CD1c-positive myeloid dendritic cell (primary cell): Measurements from ENCODE around the gene PRR16.

Experiments
- DNase-seq: peaks from one replicate; pipeline ENCODE4 v3.0.0-alpha.2; 2016; ENCODE audit errors: extremely low spot score

The PRR16 gene

DNA sequence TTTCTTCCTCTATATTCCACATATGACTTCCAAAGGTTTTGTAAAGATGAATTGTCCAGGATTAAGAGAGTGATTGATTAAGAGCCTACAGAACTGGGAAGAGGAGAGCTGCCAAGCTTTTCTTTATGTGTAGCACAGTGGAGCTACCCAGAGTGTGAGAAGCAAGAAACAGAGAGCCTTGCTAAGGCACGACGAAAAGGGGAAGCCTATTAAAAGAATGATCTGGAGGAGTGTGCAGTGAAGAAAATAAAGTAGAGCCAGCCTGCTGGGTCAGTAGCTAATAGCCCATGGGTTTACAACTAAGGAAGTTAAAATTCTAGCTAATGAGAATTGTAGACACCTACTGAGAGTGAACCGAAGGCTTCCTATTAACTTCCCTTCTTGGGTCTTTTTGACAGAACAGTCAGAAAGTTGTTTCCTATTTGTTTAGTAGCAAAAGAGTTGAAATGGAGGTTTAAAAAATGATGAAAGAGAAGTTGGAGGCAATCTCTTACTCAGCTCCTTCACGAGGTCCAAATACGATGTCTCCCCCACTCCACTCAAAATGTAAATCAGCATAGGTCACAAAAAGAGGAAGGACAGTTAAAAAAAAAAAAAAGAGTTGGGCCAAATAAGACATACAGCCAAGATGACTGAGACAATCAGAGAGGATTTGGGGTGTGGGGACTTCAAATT lies 957 bp upstream of the PRR16 start:
- DNase-seq, result peak; percentile 64

DNA sequence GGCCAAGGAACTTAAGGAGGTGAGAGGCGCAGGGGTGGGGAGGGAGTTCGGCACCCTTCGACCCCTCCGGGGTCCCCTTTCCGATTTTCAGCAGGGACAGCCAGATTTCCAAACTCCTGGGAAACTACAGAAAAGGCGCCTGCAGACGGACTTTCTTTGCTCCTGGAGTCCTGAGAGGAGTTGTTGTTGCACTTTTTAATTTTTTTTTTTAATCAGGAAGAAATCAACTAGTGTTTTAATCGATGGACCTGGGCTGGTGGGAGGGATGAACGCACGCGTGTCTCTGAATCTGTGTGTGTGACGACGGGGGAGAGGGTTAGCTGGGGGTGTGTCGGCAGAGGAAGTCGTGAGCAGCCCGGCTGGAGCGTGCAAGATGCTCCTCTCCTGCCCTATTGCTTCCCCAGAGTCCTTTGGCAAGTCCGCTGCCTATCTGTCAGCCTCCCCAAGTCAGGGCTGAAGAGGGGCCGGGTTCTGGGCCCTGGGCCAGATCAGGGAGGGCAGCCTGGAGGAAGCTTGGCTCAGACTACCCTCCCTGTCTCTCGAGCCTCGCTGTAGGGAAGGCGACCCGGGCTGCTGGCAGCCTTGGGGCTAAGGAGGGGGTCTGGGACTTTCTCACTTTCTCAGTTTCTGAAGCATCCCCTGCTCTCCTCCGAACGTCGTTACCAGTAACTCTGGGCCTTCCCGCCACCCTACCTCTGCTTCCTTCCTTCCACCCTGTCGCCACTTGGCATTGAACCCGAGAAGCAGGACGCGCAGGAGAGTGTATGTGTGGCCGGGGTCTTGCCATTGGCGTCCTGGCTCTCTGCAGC lies 731 bp downstream of the PRR16 start:
- peak; percentile 48 for DNase-seq

DNA sequence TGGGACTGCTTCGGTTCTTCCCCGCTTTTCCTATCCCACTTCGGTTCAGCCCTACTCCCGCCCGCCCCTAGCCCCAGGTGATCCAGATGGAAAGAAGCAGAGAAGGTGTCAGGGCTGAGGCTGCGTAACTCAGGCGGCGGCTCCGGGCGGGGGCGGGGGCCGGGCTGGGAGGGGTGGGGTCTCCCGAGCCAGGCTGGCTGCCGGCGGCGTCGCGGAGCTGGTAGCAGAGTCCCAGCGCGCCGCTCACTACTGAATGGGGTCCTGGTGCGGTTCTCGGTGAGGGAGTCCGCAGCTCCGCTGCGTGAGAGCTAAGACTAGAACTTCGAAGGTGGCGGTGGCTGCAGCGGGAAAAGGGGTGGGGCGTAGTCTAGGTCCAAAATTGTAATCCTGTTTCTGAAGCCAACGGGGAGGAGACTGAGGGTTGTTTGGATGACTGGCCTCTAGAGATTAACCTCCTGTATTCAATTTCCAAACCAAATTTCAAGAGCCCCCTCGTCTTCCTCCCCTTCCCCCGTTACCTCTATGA lies 1.4 kb downstream of the PRR16 start:
- no peak for DNase-seq

DNA sequence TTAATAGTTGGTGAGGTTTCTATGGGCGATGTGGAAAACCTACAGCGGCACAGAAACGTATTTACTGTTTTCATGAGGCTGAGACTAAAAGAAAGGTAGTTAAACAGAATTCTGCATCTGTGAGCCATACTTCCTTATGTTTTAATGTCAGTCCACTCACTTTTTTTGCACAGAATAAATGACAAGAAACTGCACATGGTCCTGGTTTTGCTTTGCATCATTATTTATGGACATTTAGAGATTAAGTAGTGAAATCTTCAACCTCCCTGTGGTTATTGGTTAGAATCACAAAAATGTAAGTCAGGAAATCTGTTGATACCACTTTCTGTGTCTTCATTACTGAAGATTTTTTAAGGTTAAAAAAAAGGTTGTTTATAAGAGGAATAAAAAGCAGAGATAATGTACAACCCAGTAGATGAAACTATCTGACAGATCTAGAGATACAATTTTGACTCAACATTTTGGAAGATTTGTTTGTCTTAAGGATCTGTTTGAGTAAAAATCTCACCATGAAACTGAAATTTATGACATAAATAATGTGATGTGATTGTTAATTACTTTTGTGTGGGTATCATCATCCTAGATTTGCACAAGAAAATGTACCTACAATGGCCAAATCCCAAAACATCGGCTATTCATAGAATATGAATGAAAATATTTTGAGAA lies 2.4 kb downstream of the PRR16 start:
- no peak for DNase-seq

DNA sequence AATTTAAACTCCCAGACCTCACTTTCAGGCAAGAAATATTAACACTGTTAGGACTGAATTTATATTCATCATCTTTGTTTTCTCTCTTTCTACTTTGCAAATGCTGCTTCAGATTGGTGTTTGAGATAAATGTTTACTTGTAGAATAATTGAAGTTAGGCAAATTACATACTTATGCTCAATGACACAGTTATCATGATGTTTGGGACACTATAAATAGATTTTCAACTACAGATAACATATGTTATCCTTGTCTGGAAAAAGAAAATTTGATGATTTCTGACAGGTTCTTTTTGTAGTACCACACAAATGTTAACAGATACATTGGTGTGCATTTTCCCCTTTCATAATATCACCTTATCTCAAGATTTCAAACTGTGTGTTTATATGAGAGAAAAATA lies 7.9 kb downstream of the PRR16 start:
- DNase-seq, result no peak

DNA sequence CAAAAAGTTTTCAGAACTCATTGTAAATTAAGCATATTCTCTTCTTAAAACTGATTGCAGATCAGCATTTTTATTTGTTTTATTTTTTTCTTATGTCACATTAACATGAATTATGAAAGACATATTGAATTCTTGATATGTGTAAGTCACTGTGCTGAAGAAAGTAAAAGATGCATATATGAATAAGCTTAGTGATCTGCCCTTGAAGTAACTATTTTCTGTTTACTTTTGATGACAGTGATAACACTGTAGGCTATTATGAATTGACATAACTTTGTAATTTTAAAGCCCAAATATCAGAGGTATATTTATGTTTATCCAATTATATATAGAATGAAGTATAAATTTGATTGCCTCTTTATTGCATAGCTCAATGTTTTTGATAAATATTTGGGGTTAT lies 8.8 kb downstream of the PRR16 start:
- DNase-seq, result no peak

DNA sequence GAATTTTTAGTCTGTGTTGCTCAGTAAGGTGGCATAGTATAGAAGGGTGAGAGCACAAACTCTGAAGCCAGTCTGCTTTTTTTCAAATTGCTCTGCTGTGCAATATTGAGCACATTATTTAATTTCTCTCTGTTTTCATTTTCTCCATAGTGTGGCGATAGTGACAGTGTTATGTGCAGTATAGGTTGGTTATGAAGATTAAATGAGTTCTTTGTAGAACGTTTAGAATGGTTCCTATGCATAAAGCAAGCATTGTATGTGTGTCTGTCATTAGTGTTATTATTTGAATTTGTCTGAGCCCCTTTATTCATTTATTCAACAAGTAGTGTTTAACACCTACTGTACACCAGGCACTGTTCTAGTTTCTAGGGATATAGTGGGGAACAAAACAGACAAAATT lies 9.2 kb downstream of the PRR16 start:
- DNase-seq, result no peak

DNA sequence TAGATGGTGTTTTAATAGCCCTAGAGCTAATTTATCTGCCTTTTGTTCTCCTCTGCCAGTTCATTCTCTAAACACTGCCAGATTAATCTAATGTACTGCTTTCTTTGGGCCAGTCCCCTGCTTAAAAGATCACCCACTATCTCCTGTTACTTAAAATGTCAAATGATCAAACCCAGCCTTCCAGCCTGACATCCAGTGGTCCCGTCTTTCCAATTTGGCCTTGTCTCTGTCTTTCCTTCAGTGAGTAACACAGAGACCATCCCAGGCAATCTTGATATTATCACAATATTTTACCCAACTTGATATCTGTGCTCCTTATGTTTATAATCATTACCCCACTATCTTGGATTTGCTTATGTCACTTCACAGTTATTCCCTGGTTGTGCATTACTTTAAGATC lies 12.0 kb downstream of the PRR16 start:
- no peak for DNase-seq

DNA sequence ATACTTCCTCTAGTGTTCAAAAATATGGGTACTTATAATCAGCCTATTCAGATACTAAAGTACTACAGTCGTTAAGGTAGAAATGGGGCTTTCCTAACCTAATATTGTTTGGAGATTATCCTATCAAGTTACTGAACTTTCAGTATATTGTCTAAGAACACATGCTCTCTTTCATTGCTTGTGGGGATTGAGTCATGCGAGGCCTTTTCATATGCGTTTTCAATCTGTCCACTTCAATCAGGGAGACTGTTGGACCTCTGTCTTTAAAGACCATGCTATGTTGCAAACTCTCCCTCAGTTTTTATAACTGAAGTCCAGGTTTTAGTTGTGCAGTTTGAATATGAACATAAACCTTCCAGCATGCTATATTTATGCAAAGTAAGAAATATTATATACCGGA lies 15.0 kb downstream of the PRR16 start:
- DNase-seq, result no peak

DNA sequence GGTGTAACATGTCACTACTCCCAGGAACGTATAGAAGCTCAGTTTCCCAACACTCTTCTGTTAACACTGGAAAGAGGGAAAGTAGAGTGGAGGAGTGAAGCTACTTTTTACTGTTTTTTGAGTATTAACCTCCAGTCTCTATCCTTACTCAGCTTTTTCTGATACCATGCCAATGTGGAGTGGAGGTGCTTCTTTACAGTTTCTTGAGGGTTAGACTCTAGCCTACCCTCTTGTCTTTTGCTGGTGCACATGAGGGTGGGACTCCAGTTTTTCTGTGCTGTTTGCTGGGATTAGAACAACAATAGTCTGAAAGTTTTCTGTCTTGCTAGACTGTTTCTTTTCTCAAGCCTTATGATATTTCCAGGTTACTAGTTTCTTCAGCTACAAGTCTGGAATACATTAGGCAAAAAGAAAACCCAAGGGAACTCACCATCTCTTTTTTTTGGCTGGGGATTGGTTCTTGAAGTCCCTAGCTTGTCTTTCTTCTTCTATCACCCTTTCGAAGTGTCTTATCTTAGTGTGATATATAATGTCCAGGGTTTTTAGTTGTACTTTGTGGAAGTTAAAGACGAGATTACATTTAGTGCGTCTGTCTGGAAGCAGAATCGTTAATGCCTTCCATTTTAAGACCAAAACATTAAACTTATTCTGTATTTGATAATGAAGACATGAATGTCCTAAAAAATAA lies 35.9 kb downstream of the PRR16 start:
- no peak for DNase-seq

DNA sequence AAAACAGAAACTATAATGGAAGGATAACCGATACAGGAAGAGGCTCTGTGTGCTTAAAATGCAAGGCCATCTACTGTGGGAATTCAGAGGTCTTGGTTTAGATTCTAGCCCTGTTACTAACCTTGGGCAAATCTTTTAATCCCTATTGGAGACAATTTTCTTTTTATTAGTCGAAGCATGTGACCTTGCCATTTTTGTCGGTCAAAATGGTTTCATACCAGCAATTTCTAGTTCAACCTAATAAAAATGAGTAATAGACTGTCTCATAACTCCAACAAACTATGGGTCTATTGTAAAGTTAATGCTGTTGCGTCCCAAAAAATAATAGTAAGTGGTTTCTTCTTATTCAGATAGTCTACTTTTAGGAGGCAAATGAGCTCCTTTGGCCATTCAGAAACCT lies 38.4 kb downstream of the PRR16 start:
- no peak for DNase-seq

DNA sequence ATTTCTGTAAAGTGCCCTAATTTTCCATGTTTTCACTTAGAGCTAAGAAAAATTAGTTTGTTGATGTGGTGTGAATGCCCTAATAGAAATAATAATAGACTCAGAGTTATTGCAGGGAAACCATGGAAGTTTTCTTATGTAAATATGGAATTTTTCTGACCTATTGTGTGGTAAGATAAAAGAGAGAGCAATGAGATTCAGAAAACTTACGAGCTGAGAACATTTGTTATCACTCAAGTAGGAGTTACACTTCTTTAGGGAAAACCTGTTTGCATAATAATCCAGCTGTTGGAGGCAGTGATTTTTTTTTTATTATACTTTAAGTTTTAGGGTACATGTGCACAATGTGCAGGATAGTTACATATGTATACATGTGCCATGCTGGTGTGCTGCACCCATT lies 39.2 kb downstream of the PRR16 start:
- no peak for DNase-seq

DNA sequence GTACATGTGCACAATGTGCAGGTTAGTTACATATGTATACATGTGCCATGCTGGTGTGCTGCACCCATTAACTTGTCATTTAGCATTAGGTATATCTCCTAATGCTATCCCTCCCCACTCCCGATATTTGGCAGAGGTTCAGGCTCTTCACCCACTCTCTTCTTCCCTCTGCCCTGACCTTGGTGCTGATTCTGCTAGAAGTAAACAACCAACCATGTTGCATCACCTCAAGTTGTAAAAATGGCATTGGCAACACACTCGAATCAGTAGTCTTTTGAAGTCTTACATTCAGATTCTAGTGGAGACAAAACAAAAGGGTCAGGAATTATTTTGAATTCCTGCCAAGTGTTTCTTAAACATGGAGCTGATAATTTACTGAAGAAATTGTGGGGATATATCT lies 40.0 kb downstream of the PRR16 start:
- DNase-seq, result no peak

DNA sequence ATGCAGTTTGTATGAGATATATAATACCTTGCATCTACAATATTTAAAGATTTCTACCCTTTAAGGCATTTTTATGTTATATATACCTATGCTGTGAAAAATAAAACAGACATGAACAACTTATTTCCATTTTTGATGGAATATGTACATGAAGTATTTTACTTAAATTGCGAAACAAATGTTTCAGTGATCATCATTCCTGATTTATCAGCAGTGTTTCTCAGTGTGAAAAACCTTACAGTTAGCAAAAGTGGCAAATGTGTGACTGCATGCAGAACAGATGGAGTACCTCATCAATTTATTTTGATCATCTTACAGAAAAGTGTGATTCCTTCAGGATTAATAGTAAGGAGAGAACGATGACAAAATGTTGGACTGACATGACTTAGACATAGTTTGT lies 43.1 kb downstream of the PRR16 start:
- no peak for DNase-seq

DNA sequence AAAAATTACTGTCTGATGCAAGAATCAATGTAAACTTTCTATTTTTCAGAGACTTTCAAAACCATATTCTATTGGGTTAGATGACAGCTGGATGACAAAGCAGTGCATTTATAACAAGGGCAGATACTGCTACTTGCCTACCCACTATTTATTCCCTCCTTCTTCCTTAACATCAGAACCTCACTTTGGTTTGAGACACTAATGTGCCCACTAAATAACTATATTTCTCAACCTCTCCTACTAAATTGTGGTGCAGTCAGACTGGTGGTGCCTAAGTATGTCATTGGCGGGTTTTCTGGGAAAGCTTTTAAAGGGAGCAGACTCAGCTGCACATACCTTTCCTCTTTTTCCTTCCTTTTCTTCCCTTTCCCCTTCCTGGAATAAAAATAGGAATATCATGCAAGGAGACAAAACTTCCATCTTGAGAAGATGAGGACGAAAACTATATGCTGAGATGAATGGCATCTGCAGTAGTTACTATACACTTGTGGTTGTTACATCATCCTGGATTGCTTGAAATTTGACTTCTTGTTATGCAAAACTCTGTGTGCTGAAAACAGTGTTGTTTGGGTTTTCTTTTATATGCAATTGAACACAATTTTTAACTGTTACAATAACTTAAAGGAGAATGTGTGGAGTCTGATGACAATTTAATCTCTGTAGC lies 43.8 kb downstream of the PRR16 start:
- DNase-seq, result no peak

DNA sequence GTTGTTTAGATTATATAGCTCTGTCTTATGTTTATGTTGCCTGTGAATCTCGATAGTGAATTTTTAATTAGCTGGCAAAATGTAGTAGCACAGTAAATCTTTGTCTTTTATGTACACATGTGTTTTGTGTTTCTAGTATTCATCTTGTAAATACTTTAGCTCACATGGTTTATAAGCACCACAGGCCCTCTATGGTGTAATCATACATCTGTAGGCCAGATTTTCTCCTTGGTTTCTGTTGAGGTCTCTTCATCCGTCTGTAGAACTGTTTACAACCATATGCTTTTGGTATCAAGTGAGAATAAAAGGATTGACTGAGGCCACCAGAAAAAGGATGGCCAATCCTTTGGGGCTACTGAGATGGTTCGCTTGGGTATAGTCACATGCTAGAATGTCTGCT lies 45.0 kb downstream of the PRR16 start:
- no peak for DNase-seq

DNA sequence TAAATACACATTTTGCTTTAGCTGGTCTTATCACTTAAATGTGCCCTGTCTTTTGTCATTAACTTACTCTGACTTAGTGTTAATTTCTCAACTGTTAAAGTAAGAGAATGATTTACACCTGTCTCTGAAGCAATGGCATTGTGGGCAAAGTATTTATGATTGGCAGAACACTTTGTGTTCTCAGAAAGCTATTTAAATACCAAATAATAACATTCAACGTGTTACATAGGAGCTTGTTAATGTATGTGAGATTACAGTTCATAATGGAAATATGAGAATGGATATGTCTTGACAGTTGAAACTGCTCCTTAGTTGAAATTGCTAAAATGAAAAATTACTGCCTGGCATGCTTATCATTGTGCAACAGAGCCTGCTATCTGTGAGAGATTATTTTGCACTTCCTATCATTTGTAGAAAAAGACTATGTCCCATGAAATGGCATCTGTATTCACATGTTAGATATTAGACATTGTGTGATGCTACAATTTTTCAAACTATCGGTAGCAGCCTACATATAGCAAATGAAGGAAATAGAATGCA lies 46.1 kb downstream of the PRR16 start:
- no peak for DNase-seq

DNA sequence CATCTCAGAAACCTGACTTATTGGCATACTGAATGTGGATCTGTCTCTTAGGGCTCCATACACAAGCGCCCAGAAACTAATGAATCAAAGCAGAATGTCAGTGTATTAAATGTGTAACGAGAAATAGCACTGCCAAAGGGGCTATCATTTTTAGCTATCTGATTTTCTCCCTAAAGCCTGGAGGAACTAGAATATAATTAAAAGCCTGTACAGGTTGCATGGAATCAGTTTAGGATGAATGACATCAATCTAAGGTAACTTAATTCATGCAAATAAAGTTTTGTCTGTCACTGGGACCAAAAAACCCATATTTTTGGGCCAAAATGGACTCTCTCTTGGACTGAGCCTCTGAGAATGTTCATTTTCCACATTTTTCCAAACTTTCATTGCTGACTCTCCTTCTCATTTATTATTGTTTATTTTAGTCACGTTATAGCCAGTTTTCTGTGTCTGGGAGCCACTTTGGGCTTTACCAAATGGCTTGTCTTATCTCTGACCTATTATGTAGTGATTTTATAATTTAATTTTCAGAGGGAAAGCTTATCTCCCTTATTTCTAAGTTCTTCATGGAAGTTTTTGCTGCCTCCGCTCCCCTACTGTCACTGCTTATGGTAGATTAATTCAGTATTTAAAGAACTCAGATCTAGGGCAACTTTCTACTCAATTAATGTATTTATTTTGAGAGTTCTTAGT lies 47.0 kb downstream of the PRR16 start:
- no peak for DNase-seq

DNA sequence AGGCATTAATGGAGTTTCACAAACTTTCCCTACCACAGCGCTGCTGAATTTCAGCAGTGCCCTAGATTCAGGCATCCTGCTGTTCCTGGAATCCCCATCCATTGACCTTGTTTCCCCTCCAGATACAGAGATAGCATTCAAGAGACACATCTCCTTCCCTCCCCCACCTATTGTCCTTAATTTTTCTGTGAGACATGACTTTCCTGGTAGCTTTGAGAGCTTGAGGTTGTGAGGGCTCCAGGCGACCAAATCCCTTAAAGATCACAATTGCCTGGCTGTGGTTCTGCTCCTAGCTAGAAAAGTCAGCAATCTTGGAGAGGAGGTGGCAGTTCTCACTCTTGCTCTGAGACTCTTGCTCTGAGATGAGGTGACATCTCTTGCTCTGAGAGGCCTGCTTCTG lies 48.0 kb downstream of the PRR16 start:
- DNase-seq, result no peak

DNA sequence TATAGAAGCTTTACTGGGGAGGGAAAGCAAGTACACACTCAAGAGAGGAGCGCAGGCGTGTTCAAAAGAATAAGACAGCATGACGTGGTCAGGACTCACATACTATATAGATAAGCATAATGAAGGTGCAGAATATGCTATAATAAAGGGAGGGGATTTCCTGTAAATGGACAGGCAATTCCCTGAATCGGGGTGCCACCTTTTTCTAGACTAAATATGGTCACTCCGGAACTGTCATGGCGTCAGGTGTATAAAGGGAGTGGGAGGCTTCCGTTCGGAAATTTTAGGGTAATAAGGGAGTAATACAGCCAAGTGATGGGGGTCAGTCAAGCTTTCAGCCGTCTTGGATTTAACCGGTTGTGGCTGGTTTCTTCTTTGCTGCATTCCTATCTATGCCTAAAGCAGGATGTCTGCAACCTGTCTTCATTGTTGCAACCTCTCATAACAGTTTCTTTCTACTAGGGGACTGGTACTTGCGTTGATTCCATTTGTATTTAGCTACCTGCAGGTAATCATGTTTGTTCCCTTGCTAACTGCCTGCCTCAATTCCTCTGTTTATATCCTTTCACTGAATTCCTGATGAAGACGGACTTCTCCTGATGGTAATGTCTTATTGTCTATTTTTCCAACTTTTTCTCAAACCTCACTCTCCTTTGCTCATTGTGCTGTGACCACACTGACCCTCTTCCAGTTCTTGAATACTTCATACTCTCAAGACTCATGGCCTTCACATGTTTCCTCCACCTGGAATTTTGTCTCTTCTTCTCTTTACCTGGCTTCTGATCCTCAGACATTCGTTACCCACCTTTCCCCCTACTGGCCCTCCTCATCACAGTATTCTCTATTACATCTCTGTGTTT lies 48.9 kb downstream of the PRR16 start:
- DNase-seq, result no peak
